ENCODE data around the gene TCF15. TPM values are rescaled to one million over a fixed set of nuclear protein-coding genes. Genes with fewer than 3 reads are reported as not detected.
A peak's percentile ranks its signal among the peaks of the same experiment; 100 is the strongest.

Gene TCF15
- under 1 TPM in 1 of 2 experiments, not detected in 1; 0.23 TPM for total RNA-seq

DNA sequence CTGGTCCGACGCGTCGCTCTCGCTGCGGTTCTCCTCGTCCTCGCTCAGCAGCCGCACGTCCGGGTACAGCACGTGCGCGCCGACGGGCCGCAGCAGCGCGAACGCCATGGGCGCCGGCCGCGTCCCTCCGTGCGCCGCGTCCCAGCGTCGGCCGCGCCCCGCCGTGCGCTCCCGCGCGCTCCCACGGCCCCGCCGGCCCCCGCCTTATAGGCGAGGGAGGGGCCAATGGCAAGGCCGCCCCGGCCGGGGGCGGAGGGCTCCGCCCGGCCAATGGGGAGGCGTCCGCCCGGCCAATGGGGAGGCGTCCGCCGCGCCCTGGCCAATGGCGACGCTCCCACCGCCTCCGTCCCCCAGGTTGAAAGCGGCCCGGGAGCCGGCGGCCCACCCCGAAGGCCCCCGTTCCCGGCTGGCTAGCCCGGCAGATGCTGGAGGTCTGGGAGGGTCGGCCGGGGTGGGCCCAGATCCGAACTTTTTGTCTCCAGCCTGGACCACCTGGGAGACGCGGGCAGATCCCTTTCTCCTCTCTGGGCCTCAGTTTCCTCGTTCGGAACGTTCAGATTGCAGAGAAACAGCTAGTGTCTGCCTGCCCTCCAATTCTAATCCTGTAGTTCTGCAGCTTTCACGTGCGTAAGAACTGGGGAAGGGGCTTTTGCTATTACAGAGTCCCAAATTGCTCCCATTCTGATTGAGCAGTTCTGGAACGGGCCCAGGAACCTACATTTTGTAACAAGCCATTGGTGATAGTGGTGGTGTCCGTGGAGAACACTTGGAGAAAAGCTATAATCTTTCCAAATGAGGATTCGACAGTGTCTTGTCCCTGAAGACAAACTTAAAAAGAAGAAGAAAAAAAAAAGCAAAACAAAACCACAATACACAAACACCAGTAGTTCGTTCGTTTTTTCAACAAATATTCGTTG lies at the start of gene TCF15:
TCF15 (minus strand) TSS at position 180 of the 917 bp plus-strand sequence; CDS start at position 108, 72 bp downstream.
- no peak within 1 kb of the TSS for H3K27ac Mint-ChIP-seq
- DNase-seq (peak; percentile 14), ATAC-seq (peak; percentile 82)
- H3K27me3 Mint-ChIP-seq: peaks cover 51% of the 10 kb centered on the region
- no peak within 1 kb of the TSS for H3K4me3 Mint-ChIP-seq
- H3K9me3 Mint-ChIP-seq: no peaks in the 10 kb centered on the region
- no peak for TF ChIP-seq CTCF (IDR thresholded peaks at IDR 0.05)
- peaks cover 4% of the 10 kb centered on the region for H3K4me1 Mint-ChIP-seq (ENCODE audit: low read depth)
- POLR2A ChIA-PET: no interaction called here
- intact Hi-C loops (cut with micrococcal nuclease): no loop called here
- H3K36me3 Mint-ChIP-seq (ENCODE audit: low read depth): no peaks in the 10 kb centered on the region
- CTCF ChIA-PET: interaction anchor here (1.3 to 1.7 kb wide), 2 partner anchors 35 to 57 kb away, joined by 4 to 6 read pairs; no protein-coding TSS in a partner anchor

GRCh38 chr20:658731-659291 lies 48.7 kb upstream of the TCF15 start:
- H3K27me3 Mint-ChIP-seq: peaks cover 41% of the 10 kb centered on the region
- intact Hi-C loops (cut with micrococcal nuclease): no loop called here
- CTCF ChIA-PET: interaction anchor here (0.9 to 2.1 kb wide), 2 partner anchors 10 to 13 kb away, joined by 3 to 9 read pairs; no protein-coding TSS in a partner anchor

DNA sequence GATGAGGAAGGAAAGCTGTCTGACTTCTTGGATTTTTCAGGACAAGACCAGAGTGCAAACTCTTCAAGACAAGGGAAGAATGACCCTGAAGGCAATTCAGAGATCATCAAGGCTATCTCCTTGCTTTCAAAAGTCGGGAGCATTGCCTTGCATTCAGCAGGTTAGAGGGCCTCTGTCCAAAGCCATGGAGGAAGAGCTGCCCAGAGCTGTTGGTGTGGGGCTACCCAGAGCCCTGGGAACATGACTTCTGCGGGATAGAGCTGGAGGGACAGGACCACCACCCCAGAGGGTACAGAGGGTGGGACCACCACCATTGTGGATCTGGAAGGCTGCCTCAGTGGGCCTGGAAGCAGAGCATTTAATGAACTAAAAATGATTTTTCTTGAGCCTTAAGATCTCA lies 48.1 kb upstream of the TCF15 start:
- CTCF ChIA-PET: interaction anchor here (0.9 to 2.1 kb wide), 2 partner anchors 10 to 12 kb away, joined by 3 to 9 read pairs; no protein-coding TSS in a partner anchor
- no peaks in the 10 kb centered on the region for H3K9me3 Mint-ChIP-seq

More at GRCh38 chr20:658731-659291, 48.7 kb upstream of the TCF15 start:
- DNase-seq: no peak
- no peaks in the 10 kb centered on the region for H3K9me3 Mint-ChIP-seq
- no peak overlapping the region for H3K4me3 Mint-ChIP-seq
- TF ChIP-seq CTCF (IDR thresholded peaks at IDR 0.05): no peak
- ATAC-seq: no peak
- no peaks in the 10 kb centered on the region for H3K36me3 Mint-ChIP-seq (ENCODE audit: low read depth)
- H3K4me1 Mint-ChIP-seq (ENCODE audit: low read depth): peaks cover 11% of the 10 kb centered on the region
- no peak overlapping the region for H3K27ac Mint-ChIP-seq
- POLR2A ChIA-PET: no interaction called here

DNA sequence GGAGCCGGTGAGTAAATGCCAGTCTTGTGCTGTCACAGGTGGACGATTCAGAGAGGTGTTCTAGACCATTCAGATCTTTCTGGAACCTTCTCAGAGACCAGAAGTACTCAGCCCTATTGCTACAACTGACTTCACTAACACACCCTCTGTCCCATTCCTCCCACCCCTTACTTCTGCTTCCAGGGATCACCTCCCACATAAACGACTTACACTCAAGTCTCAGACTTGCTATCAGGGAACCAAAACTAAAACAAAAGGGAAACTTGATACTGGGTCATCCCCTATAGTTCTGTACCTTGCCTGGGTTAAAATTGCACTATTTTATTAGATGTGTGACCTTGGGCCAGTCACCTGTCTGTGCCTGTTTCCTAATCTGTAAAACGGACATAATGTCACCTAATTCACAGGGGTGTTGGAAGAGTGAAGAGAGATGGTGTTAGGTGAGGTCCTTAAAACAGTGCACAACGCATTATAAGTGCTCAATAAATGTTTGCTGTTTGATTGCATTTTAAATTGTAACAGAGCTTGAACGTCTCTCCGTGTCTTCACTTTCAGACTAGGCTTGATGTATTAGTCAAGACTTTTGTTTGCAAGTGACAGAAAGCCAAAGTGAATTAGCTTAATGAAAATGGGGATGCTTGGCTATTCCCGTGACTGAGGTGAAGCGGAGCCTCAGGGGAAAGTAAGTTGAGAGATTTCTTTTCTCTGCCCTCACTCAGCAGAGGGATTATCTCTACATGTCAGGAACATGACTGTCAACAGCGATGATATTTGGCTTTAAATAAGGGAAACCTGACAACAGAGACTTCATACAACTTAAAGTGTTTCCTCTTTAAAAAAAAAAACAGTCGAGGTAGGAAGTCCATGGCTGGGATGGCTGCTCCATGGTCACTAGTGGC lies 45.9 kb upstream of the TCF15 start:
- H3K36me3 Mint-ChIP-seq (ENCODE audit: low read depth): no peaks in the 10 kb centered on the region
- no peak for TF ChIP-seq CTCF (IDR thresholded peaks at IDR 0.05)
- ChIA-PET CTCF (interaction anchor here (3.9 kb wide), 1 partner anchor 12 kb away, joined by 17 read pairs; no protein-coding TSS in a partner anchor), POLR2A (no interaction called here)
- H3K4me3 Mint-ChIP-seq: no peak overlapping the region
- no peak overlapping the region for H3K27ac Mint-ChIP-seq
- DNase-seq: no peak
- no peak for ATAC-seq
- peaks cover 17% of the 10 kb centered on the region for H3K4me1 Mint-ChIP-seq (ENCODE audit: low read depth)
- H3K27me3 Mint-ChIP-seq: peaks cover 26% of the 10 kb centered on the region
- intact Hi-C loops (cut with micrococcal nuclease): no loop called here
- no peaks in the 10 kb centered on the region for H3K9me3 Mint-ChIP-seq

More for the DNA sequence above, 48.1 kb upstream of the TCF15 start:
- Mint-ChIP-seq H3K4me1 (ENCODE audit: low read depth) (peaks cover 13% of the 10 kb centered on the region), H3K4me3 (no peak overlapping the region), H3K27ac (no peak overlapping the region), H3K27me3 (peaks cover 41% of the 10 kb centered on the region), H3K36me3 (ENCODE audit: low read depth) (no peaks in the 10 kb centered on the region)
- no peak for TF ChIP-seq CTCF (IDR thresholded peaks at IDR 0.05)
- intact Hi-C loops (cut with micrococcal nuclease): no loop called here
- no peak for DNase-seq
- no peak for ATAC-seq
- POLR2A ChIA-PET: no interaction called here

All from activated CD8-positive, alpha-beta T cell treated with anti-CD3 and anti-CD28 coated beads for 36 hours (primary cell).